Activated T-cell treated with anti-CD3 and anti-CD28 coated beads for 4 hours (primary cell): Measurements from ENCODE around the gene PSMB9.
"Not testable (repeated sequence)": the region's sequence is repeated elsewhere in the genome, so short reads cannot be mapped to it uniquely, and the experiment has no call there.

ENCODE experiments used
- DNase-seq: peaks from one replicate; pipeline ENCODE4 v3.0.0-alpha.2; 2020

The PSMB9 gene

DNA sequence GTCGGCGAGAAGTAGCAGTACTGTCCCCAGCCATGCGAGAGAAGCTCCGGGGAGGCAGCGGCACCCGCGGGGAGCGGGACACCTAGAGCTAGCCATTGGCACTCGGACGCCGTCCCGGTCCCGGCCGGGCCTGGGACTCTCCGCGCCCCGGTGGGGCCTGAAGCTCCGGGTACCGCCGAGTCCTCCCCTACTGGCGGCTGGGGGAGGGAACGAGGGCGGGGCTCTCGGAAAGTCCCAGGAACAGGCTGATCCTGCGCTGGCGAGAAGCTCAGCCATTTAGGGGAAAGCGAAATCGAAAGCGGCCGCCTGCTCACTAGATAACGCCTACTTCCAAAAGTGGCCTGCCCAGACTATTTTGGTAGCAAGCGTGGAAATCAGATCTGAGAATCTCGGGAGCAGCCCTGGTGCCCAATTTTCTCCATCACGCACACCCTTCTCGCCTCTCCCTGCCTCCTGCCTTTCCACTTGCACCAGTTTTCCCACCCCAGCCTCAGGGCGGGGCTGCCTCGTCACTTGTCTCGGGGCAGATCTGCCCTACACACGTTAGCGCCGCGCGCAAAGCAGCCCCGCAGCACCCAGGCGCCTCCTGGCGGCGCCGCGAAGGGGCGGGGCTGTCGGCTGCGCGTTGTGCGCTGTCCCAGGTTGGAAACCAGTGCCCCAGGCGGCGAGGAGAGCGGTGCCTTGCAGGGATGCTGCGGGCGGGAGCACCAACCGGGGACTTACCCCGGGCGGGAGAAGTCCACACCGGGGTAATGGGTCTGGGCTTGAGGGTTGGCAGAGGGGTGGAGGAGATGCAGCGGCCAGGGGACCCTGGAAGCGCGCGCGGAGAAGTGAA is at the start of gene PSMB9, which contains the start of gene TAP1:
Gene PSMB9, plus strand, starts transcription at position 652 of the 835 bp plus-strand sequence. Its CDS starts 38 bp downstream, at position 690.
Gene TAP1, minus strand, starts transcription at position 164 of the 835 bp plus-strand sequence. Its CDS starts 68 bp downstream, at position 96.
- peak; percentile 98 for DNase-seq

DNA sequence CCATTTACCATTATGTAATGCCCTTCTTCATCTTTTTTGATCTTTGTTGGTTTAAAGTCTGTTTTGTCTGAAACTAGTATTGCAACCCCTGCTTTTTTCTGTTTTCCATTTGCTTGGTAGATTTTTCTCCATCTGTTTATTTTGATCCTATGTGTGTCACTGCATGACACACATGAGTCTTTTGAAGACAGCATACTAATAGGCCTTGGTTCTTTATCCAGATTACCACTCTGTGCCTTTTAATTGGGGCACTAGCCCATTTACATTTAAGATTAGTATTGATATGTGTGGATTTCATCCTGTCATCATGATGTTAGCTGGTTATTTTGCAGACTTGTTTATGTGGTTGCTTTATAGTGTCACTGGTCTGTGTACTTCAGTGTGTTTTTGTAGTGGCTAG is 48.6 kb upstream of the PSMB9 start:
- DNase-seq = not testable (repeated sequence)

DNA sequence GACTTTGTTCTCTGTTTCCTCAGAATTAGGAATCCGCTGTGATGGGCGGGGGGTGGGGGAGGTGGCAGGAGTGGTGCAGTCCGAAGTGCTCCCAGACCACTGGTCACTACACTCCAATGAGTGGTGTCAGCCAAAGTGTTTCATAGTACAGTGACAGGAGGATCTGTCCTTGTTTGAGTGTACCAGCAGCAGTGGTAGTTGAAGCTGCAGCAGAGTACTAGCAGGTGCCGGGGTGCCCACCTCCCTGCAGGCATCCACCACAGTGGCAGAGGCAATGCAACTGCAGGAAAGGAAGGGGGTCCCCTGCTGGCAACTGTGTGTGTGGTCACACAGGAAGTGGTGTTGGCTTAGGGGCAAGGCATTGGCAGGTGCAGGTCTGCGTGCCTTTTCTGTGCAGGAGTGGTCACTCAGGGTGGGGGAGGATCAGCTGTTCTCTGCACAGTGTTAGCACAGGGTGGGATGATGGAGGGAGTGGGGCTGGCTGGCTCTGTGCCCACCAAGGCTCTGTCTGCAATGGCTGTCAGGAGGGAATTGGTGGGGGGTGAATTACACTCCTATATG is 46.9 kb upstream of the PSMB9 start:
- no peak for DNase-seq

GRCh38 chr6:32809171-32809570 is 44.8 kb upstream of the PSMB9 start:
- no peak for DNase-seq

DNA sequence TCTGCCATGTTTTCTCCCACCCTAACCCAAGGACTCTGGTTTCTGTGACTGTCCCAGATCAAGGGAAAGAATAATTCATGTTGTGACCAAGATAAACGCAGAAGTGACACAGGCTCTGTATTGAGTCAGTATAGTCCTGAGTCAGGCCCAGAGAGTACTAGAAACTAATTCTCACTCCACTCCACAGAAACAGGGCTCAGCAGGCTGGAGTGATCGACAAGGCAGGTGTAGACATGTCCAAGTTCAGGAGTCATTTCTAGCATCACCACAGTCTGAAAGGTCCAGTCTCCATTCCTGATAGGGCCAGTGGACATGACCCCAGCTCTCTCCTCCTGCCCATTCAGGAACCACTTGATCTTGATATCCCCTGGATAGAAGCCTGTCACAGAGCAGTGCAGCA is 39.8 kb upstream of the PSMB9 start:
- no peak for DNase-seq

DNA sequence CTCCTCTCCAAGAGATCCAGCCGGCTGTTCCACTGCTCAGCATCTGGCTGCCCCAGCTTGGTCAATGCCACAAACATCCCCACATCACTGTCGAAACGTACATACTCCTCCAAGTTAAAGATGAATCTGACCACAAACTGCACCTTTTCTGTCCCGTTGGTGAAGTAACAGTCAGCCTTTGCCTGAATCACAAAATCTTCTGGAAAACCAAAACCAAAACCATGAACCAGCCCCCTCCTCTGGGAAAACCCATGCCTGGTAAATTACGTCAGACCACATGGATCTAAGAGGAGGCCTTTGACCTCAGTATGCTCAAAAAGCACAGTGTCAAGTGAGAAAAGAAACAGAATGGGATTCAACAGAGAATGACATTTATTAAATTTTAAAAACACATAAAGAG is 38.9 kb upstream of the PSMB9 start:
- DNase-seq = no peak

GRCh38 chr6:32815996-32816395 is 38.0 kb upstream of the PSMB9 start:
- no peak for DNase-seq

GRCh38 chr6:32816746-32817204 is 37.2 kb upstream of the PSMB9 start, which contains the start of gene HLA-DOB:
Gene HLA-DOB, minus strand, starts transcription at chr6:32817002. Its CDS starts 51 bp downstream, at chr6:32816951.
- no peak for DNase-seq

DNA sequence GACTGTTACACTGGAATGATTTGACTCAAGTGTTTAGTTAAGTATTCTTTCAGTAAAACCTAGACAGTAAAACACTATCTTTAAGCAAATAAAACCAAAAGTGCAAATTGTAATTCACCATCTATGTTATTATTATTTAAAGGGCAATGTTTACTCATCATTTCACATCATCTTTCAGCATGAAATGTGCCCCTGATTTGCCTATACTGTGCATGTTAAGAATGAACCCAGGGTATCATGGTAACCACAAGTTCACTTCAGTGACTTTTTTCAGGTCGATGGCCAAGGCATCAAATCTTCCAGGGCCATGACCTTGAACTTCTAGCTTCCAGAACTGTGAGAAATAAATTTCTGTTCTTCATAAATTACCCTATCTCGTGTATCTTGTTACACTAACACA is 35.1 kb upstream of the PSMB9 start:
- no peak for DNase-seq

DNA sequence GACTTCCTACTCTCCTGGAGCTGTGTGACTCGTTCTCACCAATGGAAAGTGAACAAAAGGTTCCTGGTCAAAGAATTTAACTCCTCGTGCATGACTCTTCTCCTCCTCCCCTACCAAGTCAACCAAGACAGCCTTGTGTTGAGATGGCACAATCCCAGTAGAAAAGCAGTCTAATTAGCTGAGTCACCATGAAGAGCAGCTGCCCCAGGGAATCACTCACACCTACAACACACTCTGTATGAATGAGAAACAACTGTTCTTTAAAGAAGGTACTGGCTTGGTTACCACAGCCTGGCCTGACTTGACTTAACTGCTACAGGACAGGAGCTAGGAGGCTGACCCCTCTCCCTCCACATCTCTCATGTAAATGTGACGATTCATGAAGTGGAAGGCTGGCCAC is 34.3 kb upstream of the PSMB9 start:
- DNase-seq = no peak

DNA sequence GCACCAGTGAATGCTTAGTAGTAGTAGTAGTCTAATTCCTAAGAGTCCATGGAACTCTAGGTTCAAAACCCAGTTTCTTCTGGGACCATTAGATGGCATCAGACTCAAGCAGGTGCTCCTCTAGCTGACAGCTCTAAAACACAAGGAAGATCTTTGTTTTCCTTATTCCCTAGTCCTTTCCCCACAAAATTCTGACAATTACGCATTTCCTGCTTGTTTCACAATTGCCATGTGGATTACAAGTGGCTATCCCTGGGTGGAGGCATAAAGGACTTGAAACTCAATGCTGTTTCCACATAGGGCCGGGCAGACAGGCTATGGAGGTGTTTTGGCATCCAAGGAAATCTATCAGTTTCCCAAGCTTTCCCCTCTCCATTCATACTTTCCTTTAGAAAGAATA is 28.0 kb upstream of the PSMB9 start:
- DNase-seq = no peak

DNA sequence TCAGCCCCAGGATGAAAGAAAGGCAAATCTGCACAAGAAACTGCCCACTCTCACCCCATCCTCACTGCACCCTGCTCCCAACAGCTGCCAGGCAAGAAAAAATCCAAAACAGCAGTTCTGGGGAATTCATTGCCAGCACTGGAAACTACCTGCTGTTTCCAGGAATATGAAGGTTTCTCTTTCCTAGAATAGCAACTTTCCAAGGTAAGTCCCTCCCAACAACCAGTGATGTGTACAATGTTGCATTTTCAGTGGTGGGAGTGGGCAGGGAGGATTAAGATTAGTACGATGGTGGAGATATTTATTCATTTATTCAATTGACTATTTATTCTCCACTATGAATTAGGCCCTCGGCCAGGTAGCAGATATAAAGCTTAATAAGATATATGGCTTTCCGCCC is 27.0 kb upstream of the PSMB9 start:
- no peak for DNase-seq

- DNase-seq = no peak
Measured at GRCh38 chr6:32829495-32829894, 24.5 kb upstream of the PSMB9 start.

- DNase-seq = no peak
Measured at GRCh38 chr6:32830017-32830416, 24.0 kb upstream of the PSMB9 start.

GRCh38 chr6:32830936-32831335 is 23.1 kb upstream of the PSMB9 start:
- DNase-seq = no peak

- no peak for DNase-seq
Measured at GRCh38 chr6:32832535-32832934, 21.5 kb upstream of the PSMB9 start.

- no peak for DNase-seq
Measured at GRCh38 chr6:32833664-32834063, 20.3 kb upstream of the PSMB9 start.

DNA sequence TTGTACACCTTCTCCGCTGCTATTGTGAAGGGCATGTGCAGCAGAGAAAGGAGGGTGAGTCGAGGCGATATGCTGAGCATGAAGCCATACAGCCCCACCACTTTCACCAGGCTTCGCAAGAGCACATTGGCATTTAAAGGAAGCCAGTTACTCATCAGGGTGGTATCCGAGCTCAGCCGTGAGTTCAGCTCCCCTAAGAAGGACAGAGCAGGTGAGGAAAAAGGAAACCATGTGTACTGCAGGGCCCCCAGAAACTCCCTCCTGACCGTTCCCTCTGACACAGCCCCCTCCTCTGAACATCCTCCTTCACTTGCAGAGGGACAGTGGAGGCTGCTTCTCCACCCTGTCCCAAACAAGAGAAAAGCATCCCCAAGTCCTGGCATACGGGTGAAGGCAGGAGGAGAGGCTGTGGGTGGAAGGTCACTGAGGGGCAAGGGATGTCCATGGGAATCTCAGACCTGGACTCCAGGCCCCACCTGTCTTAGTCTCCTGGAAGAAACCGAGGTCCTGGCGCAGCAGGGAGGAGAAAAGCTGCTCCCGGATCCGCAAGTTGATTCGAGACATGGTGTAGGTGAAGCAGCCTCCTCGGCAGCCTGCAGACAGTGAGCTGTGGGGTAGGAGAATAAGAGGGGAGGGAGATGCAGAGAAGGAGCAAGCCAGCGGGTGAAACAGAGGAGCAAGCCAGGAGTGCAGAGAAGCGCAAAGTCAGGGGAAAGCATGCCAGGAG is 18.7 kb upstream of the PSMB9 start:
- DNase-seq = no peak

DNA sequence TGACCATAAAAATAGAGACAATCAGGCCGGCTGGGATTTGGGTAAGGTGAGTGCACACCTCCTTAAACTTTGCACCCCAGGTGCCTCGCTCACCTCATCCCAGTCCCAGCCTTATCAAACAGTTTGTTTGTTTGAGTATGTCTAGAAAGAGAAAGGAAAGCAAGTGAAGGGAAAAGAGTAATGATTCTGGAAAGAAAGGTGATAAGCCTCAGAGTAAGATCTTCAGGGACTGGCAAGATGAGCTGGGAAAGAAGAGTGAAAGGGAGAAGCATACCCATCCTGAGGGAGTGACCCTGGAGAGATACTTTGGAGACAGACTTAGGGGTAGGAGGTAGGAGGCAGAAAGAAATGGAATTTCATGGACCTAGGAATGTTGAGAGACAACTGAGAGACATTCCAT is 17.1 kb upstream of the PSMB9 start:
- DNase-seq = no peak

DNA sequence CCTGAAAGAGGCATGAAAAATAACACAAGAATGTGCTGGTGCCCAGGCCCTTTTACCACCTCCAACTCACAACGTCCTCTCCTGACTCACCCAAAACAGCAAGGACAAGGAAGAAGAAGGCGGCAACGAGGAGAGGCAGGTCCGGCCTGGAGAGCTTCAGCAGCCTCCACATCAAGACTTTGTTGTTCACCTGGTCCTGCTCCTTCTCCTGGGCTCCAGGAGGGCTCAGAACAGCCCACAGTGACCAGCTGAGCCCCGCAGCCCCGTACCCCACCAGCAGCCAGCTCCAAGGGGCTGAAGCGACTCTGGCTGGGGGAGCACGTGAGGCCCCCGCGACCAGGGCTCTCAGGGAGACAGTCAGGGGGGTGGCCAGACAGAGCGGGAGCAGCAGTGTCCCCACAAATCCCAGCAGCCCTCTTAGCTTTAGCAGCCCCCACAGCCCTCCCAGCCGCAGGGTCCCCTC is 16.3 kb upstream of the PSMB9 start:
- no peak for DNase-seq

DNA sequence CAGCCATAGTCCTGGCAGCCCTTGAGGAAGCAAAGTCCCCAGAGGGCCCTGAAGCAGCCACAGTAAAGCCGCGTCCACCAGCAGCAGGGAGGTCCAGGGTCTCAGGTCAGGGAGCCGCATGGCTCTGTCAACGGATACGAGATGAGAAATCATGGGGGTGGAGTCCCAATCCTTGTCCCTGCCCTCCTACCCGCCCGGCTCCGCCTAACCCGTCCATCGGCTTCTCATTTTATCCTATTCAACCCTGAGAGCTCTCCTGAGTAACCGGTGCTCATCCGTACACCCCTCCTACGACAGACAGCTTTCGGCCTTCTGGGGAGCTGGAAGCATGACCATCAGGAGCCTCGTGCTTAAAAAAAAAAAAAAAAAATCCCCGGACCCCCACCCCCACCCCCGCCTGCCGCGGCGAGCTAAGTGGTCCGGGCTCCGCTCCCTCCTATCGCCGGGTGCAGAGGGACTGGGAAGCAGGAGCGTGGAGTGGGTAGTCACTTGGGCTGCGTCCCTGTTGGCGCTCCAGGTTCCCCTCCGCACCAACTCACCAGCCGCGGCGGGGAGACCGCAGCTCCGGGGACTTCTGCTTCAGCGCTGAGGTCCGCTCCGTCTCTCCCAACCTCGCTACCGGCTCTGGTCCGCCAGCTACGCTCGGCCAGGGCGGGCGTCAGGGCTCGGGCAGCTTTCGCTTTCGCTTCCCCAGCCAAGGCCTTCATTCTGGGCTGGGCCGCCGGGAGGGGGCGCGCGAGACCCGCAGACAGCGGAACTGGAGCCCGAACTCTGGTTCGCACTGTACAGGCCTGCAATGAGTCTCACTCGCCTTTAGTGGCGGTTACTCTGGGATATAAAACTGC is 15.7 kb upstream of the PSMB9 start, which contains the start of gene TAP2:
Gene TAP2, minus strand, starts transcription at position 626 of the 845 bp plus-strand sequence. Its CDS starts 506 bp downstream, at position 120.
- peak; percentile 97 for DNase-seq

DNA sequence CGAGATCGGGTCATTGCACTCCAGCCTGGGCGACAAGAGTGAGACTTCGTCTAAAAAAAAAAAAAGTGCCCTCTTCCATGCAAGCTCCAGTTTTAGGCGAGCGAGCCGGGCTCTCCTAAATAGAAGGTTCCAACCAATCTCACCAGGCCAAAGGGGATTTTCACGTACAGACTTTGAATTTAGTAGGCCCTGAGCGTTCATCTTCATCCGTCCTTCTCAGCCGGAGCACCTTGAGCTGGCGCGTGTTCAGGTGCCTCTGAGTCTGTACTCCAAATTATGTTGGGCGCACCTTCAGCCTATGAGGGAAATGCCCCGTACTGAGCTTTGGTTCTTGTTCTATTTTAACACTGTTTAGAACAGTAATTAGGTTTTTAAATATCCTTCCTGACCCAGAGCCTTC is 14.6 kb upstream of the PSMB9 start:
- DNase-seq = no peak
